A549 (cell line): ENCODE data around the gene PPME1. TPM values are rescaled to one million over a fixed set of nuclear protein-coding genes. Genes with fewer than 3 reads are reported as not detected.

Experiments used
- ATAC-seq, 2 experiments: fragments of 200-7000 bp in 1 of 2; fragments of >200 bp in 1 of 2; cut with Nextera tagmentation in 1 of 2; cut with Tn5 transposase in 1 of 2; 3 replicates each; pipeline versions ENCODE4 v1.8.0 to v1.9.1; 2018 to 2020; ENCODE audit warnings: mild to moderate bottlenecking in 1 of 2, moderate library complexity in 1 of 2
- CTCF ChIA-PET: fragments of 300-600 bp; sonication (Branson Sonifier 250); formaldehyde crosslinking; extraction: SDS; loops from one replicate; lab custom pipeline; 2021; ENCODE audit warnings: antibody characterized with exemption, inconsistent platforms; lab: Yijun Ruan, JAX
- POLR2A ChIA-PET: fragments of 350-600 bp; formaldehyde crosslinking; extraction: SDS; loops from one replicate; lab custom pipeline; 2021; ENCODE audit warnings: antibody characterized with exemption, inconsistent platforms; lab: Yijun Ruan, JAX
- DNase-seq, 2 experiments: peaks; one replicate each; pipeline versions ENCODE4 v3.0.0 to v3.0.0-alpha.2; 2011 to 2016; ENCODE audit warnings: low read depth in 1 of 2, low spot score in 1 of 2
- FAIRE-seq: peaks from 2 replicates; lab custom pipeline; 2011; peaks lifted over from hg19 to GRCh38; lab: Jason Lieb, UNC
- H3K27ac ChIP-seq, 2 experiments: fragments of >200 bp; sonication (Bioruptor Twin); formaldehyde crosslinking; 3 replicates each; pipeline ENCODE4 v1.5.1; 2016 to 2017
- H3K4me1 ChIP-seq: fragments of >200 bp; sonication (Bioruptor Twin); formaldehyde crosslinking; 3 replicates; pipeline ENCODE4 v1.6.1; 2016
- H3K4me2 ChIP-seq: fragments of >200 bp; sonication (Bioruptor Twin); formaldehyde crosslinking; 3 replicates; pipeline ENCODE4 v1.6.1; 2016
- H3K4me3 ChIP-seq: fragments of >200 bp; sonication (Bioruptor Twin); formaldehyde crosslinking; 3 replicates; pipeline ENCODE4 v1.5.1; 2016
- H3K9me3 ChIP-seq: fragments of >200 bp; sonication (Bioruptor Twin); formaldehyde crosslinking; 3 replicates; pipeline ENCODE4 v1.6.1; 2016
- CBX2 ChIP-seq: fragments of 200-600 bp; sonication (generic); IDR thresholded peaks from 2 replicates; pipeline ENCODE4 v1.6.1; 2016; ENCODE audit warnings: low read depth, mild to moderate bottlenecking, borderline replicate concordance
- CBX8 ChIP-seq: fragments of 200-600 bp; sonication (generic); IDR thresholded peaks from 2 replicates; pipeline ENCODE4 v1.6.1; 2016
- CTCF ChIP-seq: fragments of >200 bp; sonication (Bioruptor Twin); formaldehyde crosslinking; IDR thresholded peaks from 3 replicates; pipeline ENCODE4 v1.5.1; 2016
- EHMT2 ChIP-seq: fragments of 200-600 bp; sonication (generic); IDR thresholded peaks from 2 replicates; pipeline ENCODE4 v1.6.1; 2016; ENCODE audit warnings: antibody characterized with exemption, low read depth, mild to moderate bottlenecking, moderate library complexity
- ELK1 ChIP-seq: fragments of 150-350 bp; IDR thresholded peaks from 2 replicates; pipeline ENCODE4 v1.6.1; 2014; ENCODE audit warnings: low read depth, mild to moderate bottlenecking, low read length
- ESRRA ChIP-seq: fragments of 150-350 bp; IDR thresholded peaks from 2 replicates; pipeline ENCODE4 v1.6.1; 2014; ENCODE audit warnings: mild to moderate bottlenecking, low read length, borderline replicate concordance
- FOSB ChIP-seq: fragments of 250-450 bp; sonication (Bioruptor Pico); IDR thresholded peaks from 2 replicates; pipeline ENCODE4 v1.5.0; 2020; ENCODE audit warnings: mild to moderate bottlenecking, moderate library complexity
- FOXS1 ChIP-seq: fragments of 250-450 bp; sonication (Bioruptor Pico); IDR thresholded peaks from 2 replicates; pipeline ENCODE4 v1.5.0; 2020; ENCODE audit warnings: mild to moderate bottlenecking, moderate library complexity
- GATA3 ChIP-seq: IDR thresholded peaks from 2 replicates; pipeline ENCODE4 v1.6.1; 2012; ENCODE audit warnings: borderline replicate concordance
- HDAC2 ChIP-seq: fragments of 200-600 bp; sonication (generic); IDR thresholded peaks from 2 replicates; pipeline ENCODE4 v1.6.1; 2016
- HEYL ChIP-seq: fragments of 250-450 bp; sonication (Bioruptor Pico); IDR thresholded peaks from 2 replicates; pipeline ENCODE4 v1.8.0; 2021; ENCODE audit warnings: mild to moderate bottlenecking, moderate library complexity
- HOXA7 ChIP-seq: fragments of 250-450 bp; sonication (Bioruptor Pico); IDR thresholded peaks from 2 replicates; pipeline ENCODE4 v1.5.0; 2020; ENCODE audit warnings: mild to moderate bottlenecking, moderate library complexity
- HOXB13 ChIP-seq: fragments of 250-450 bp; sonication (Bioruptor Pico); IDR thresholded peaks from 2 replicates; pipeline ENCODE4 v1.5.0; 2020; ENCODE audit warnings: low read depth, mild to moderate bottlenecking, moderate library complexity
- HOXB5 ChIP-seq: fragments of 250-450 bp; sonication (Bioruptor Pico); IDR thresholded peaks from 2 replicates; pipeline ENCODE4 v1.5.0; 2020; ENCODE audit warnings: mild to moderate bottlenecking, moderate library complexity
- JUN ChIP-seq, 2 experiments: fragments of >200 bp; sonication (Bioruptor Twin); formaldehyde crosslinking; IDR thresholded peaks; 2 replicates in 1 of 2; 3 replicates in 1 of 2; pipeline ENCODE4 v1.6.1; 2016 to 2017
- JUNB ChIP-seq: fragments of >200 bp; sonication (Bioruptor Twin); formaldehyde crosslinking; IDR thresholded peaks from 2 replicates; pipeline ENCODE4 v1.6.1; 2016
- KDM1A ChIP-seq: fragments of 200-600 bp; sonication (generic); IDR thresholded peaks from 2 replicates; pipeline ENCODE4 v1.6.1; 2016; ENCODE audit warnings: low read depth, mild to moderate bottlenecking
- MYC ChIP-seq: IDR thresholded peaks from 2 replicates; pipeline ENCODE4 v1.6.1; 2012; ENCODE audit warnings: mild to moderate bottlenecking, inconsistent platforms, low read length, improper control_type of control experiment, borderline replicate concordance
- NFE2L2 ChIP-seq: fragments of 150-350 bp; conservative IDR thresholded peaks from 2 replicates; pipeline ENCODE4 v1.6.1; 2014; ENCODE audit warnings: low read length
- NPAS2 ChIP-seq: fragments of 250-450 bp; sonication (Bioruptor Pico); IDR thresholded peaks from 2 replicates; pipeline ENCODE4 v1.8.0; 2022; ENCODE audit warnings: mild to moderate bottlenecking, moderate library complexity, borderline replicate concordance
- PBX3 ChIP-seq: IDR thresholded peaks from 2 replicates; pipeline ENCODE4 v1.6.1; 2012
- POLR2A ChIP-seq: IDR thresholded peaks from 2 replicates; pipeline ENCODE4 v1.6.1; 2012; ENCODE audit warnings: mild to moderate bottlenecking, low read length
- POLR2AphosphoS2 ChIP-seq: conservative IDR thresholded peaks from 2 replicates; pipeline ENCODE4 v1.6.1; 2012; ENCODE audit warnings: low read length, improper control_type of control experiment, inconsistent platforms
- RARB ChIP-seq: fragments of 250-450 bp; sonication (Bioruptor Pico); IDR thresholded peaks from 2 replicates; pipeline ENCODE4 v1.8.0; 2021; ENCODE audit warnings: mild to moderate bottlenecking, moderate library complexity
- RCOR1 ChIP-seq: fragments of 150-350 bp; IDR thresholded peaks from 2 replicates; pipeline ENCODE4 v1.6.1; 2014; ENCODE audit warnings: antibody characterized with exemption, low read length, low read depth
- RFX5 ChIP-seq: fragments of 450-650 bp; IDR thresholded peaks from 2 replicates; pipeline ENCODE4 v1.7.1; 2014; ENCODE audit warnings: antibody characterized with exemption, mild to moderate bottlenecking, moderate library complexity
- SMC3 ChIP-seq: fragments of >200 bp; sonication (Bioruptor Twin); formaldehyde crosslinking; IDR thresholded peaks from 3 replicates; pipeline ENCODE4 v1.6.1; 2018; ENCODE audit warnings: inconsistent platforms
- SREBF2 ChIP-seq: fragments of 450-650 bp; IDR thresholded peaks from 2 replicates; pipeline ENCODE4 v1.6.1; 2014; ENCODE audit warnings: mild to moderate bottlenecking, moderate library complexity
- TFCP2L1 ChIP-seq: fragments of 250-450 bp; sonication (Bioruptor Pico); IDR thresholded peaks from 2 replicates; pipeline ENCODE4 v1.5.0; 2021; ENCODE audit warnings: mild to moderate bottlenecking
- ZC3H11A ChIP-seq: fragments of 450-650 bp; IDR thresholded peaks from 2 replicates; pipeline ENCODE4 v1.6.1; 2014; ENCODE audit warnings: antibody characterized with exemption, mild to moderate bottlenecking
- ZFP36 ChIP-seq: fragments of 450-650 bp; IDR thresholded peaks from 2 replicates; pipeline ENCODE4 v1.6.1; 2014; ENCODE audit warnings: borderline replicate concordance; ENCODE audit not compliant: partially characterized antibody
- ZSCAN20 ChIP-seq: fragments of 250-450 bp; sonication (Bioruptor Pico); IDR thresholded peaks from 2 replicates; pipeline ENCODE4 v1.8.0; 2022; ENCODE audit warnings: mild to moderate bottlenecking, moderate library complexity
- WGBS: methylation state at CpG from one replicate; pipeline ENCODE4 v1.1.6; 2017; ENCODE audit errors: missing lambda C conversion rate; 5-methylcytosine and 5-hydroxymethylcytosine counted together
- polyA plus RNA-seq, 4 experiments: library from polyadenylated mRNA; depleted of rRNA in 3 of 4; stranded (reverse); fragments of >200 nt; fragmentation: RNase III in 1 of 4; extraction: RNeasy Plus Mini Kit Qiagen cat#74134 plus additional on column Dnase treatment in 1 of 4; gene quantifications; 2 replicates in 3 of 4; 3 replicates in 1 of 4; pipeline ENCODE4 v1.2.3, GENCODE V29; 2011 to 2017

Gene PPME1
- polyA plus RNA-seq, 2 of the 4 experiments (the other 2 are of a cell fraction): 82.6 to 89.8 TPM

GRCh38 chr11:74144592-74144991, 26.5 kb upstream of the PPME1 start:
- ATAC-seq (no peak), FAIRE-seq (no peak), DNase-seq (no peak)
- Histone ChIP-seq H3K9me3 (no peaks in the 10 kb centered on the region), H3K4me1 (peaks cover 68% of the 10 kb centered on the region), H3K4me3 (no peak overlapping the region), H3K4me2 (no peak overlapping the region), H3K27ac (no peak overlapping the region)
- 92% methylated on average over 4 of the region's 4 CpGs for WGBS
- ChIA-PET CTCF (interaction anchor here (1.3 to 2.4 kb wide), 3 partner anchors 22 to 165 kb away, joined by 3 to 6 read pairs (median 3); no protein-coding TSS in a partner anchor), POLR2A (no interaction called here)
- no peak for TF ChIP-seq HDAC2
- no peak for TF ChIP-seq HOXB5 (CRISPR knock-in tag)
- TF ChIP-seq JUNB: no peak
- no peak for TF ChIP-seq TFCP2L1 (CRISPR knock-in tag)
- TF ChIP-seq SREBF2: no peak
- TF ChIP-seq CBX8: no peak
- no peak for TF ChIP-seq CBX2
- no peak for TF ChIP-seq FOXS1 (CRISPR knock-in tag)
- TF ChIP-seq HOXA7: no peak
- no peak for TF ChIP-seq POLR2A
- no peak for TF ChIP-seq FOSB
- no peak for TF ChIP-seq HEYL (CRISPR knock-in tag)
- TF ChIP-seq PBX3: no peak
- no peak for TF ChIP-seq JUN (IDR thresholded peaks at IDR 0.05)
- no peak for TF ChIP-seq RARB (CRISPR knock-in tag)
- no peak for TF ChIP-seq POLR2AphosphoS2
- TF ChIP-seq RCOR1: no peak

GRCh38 chr11:74147199-74147929, 23.7 kb upstream of the PPME1 start:
- Histone ChIP-seq H3K4me3 (no peak overlapping the region), H3K9me3 (no peaks in the 10 kb centered on the region), H3K27ac (peak overlapping the region; percentile 3 to 45; a peak in 4 of 6 replicates), H3K4me2 (0 out of 3 replicates have a peak overlapping the region, but pooled peaks have one; percentile 18), H3K4me1 (peaks cover 43% of the 10 kb centered on the region)
- ATAC-seq: no peak
- TF ChIP-seq EHMT2 (no peak), GATA3 (no peak), MYC (no peak), ZFP36 (no peak), FOSB (no peak), SREBF2 (no peak), JUN (IDR thresholded peaks at IDR 0.05) (no peak), ELK1 (no peak), KDM1A (no peak), HOXB13 (CRISPR knock-in tag) (no peak)
- ChIA-PET CTCF (interaction anchor here (0.9 to 1.4 kb wide), 5 partner anchors 14 to 183 kb away, joined by 3 to 5 read pairs (median 3); no protein-coding TSS in a partner anchor), POLR2A (no interaction called here)
- no peak for DNase-seq
- 83% methylated on average over 5 of the region's 5 CpGs for whole genome bisulfite sequencing
- FAIRE-seq: peak; percentile 39

- H3K4me3 ChIP-seq: no peak overlapping the region
- POLR2A ChIA-PET: no interaction called here
- peaks cover 11% of the 10 kb centered on the region; the same call in 1 of the 3 replicates for H3K9me3 ChIP-seq
- TF ChIP-seq NFE2L2 (no peak), NPAS2 (no peak), TFCP2L1 (CRISPR knock-in tag) (no peak), JUN (IDR thresholded peaks at IDR 0.05) (no peak), HEYL (CRISPR knock-in tag) (no peak), ZC3H11A (no peak), CBX2 (no peak), RCOR1 (no peak), PBX3 (no peak), ESRRA (no peak), CTCF (no peak), ZSCAN20 (CRISPR knock-in tag) (no peak), RFX5 (no peak), SMC3 (no peak), HOXB5 (CRISPR knock-in tag) (no peak), POLR2AphosphoS2 (no peak)
- ATAC-seq (no peak), DNase-seq (no peak), FAIRE-seq (no peak)
- peaks cover 45% of the 10 kb centered on the region for H3K4me1 ChIP-seq
- H3K4me2 ChIP-seq: no peak overlapping the region
- CTCF ChIA-PET: no interaction called here
- H3K27ac ChIP-seq: no peak overlapping the region
Observed at GRCh38 chr11:74153224-74153623, 17.9 kb upstream of the PPME1 start.
